HEK293 (cell line): ENCODE results near the gene PLCB3.

ENCODE experiments used
- CTCF ChIA-PET: fragments of 350-600 bp; formaldehyde crosslinking; extraction: SDS; loops from one replicate; lab custom pipeline; 2021; ENCODE audit warnings: antibody characterized with exemption; lab: Yijun Ruan, JAX
- POLR2A ChIA-PET: fragments of 300-600 bp; formaldehyde crosslinking; extraction: SDS; loops from one replicate; lab custom pipeline; 2020; ENCODE audit warnings: antibody characterized with exemption, inconsistent platforms; lab: Yijun Ruan, JAX
- H3K27ac ChIP-seq: fragments of 200-500 bp; sonication (Bioruptor generic); 2 replicates; pipeline ENCODE4 v1.5.1; 2014; ENCODE audit warnings: low read depth, low read length, control low read depth, inconsistent platforms; ENCODE audit errors: extremely low read depth
- H3K36me3 ChIP-seq, 2 experiments: fragments of 200-500 bp in 1 of 2; sonication (Bioruptor generic) in 1 of 2; 1 replicate in 1 of 2; 2 replicates in 1 of 2; pipeline ENCODE4 v1.5.1; 2014 to 2017; ENCODE audit warnings: inconsistent platforms in 2 of 2, low read length in 2 of 2; ENCODE audit not compliant: control insufficient read depth in 2 of 2, insufficient read depth in 1 of 2
- H3K4me1 ChIP-seq: fragments of 200-500 bp; sonication (Bioruptor generic); 2 replicates; pipeline ENCODE4 v1.5.1; 2014; ENCODE audit warnings: mild to moderate bottlenecking, low read length, inconsistent platforms; ENCODE audit not compliant: control insufficient read depth, insufficient read depth
- H3K4me3 ChIP-seq: 2 replicates; pipeline ENCODE4 v1.5.1; 2011; ENCODE audit warnings: low read depth, mild to moderate bottlenecking, control low read depth, low read length, moderate library complexity
- H3K9me3 ChIP-seq: fragments of 200-500 bp; sonication (Bioruptor generic); 2 replicates; pipeline ENCODE4 v1.5.1; 2014; ENCODE audit warnings: low read depth, low read length, inconsistent platforms; ENCODE audit not compliant: control insufficient read depth, insufficient read depth
- IKZF3 ChIP-seq: fragments of 450-650 bp; IDR thresholded peaks from 2 replicates; pipeline ENCODE4 v1.5.0; 2018; ENCODE audit warnings: missing biosample characterization, mild to moderate bottlenecking, missing genetic modification characterization, moderate library complexity
- KLF8 ChIP-seq: fragments of 450-650 bp; formaldehyde crosslinking; IDR thresholded peaks from 2 replicates; pipeline ENCODE4 v1.5.1; 2016; ENCODE audit warnings: missing biosample characterization, missing genetic modification characterization
- SP3 ChIP-seq: fragments of 450-650 bp; formaldehyde crosslinking; IDR thresholded peaks from 2 replicates; pipeline ENCODE4 v1.5.1; 2016; ENCODE audit warnings: missing biosample characterization, missing genetic modification characterization
- WT1 ChIP-seq: fragments of 450-650 bp; formaldehyde crosslinking; IDR thresholded peaks from 2 replicates; pipeline ENCODE4 v1.5.1; 2016; ENCODE audit warnings: missing biosample characterization, missing genetic modification characterization
- YY1 ChIP-seq: fragments of 450-650 bp; formaldehyde crosslinking; IDR thresholded peaks from 2 replicates; pipeline ENCODE4 v1.5.1; 2018; ENCODE audit warnings: missing biosample characterization, missing genetic modification characterization
- ZFP69B ChIP-seq: fragments of 450-650 bp; formaldehyde crosslinking; IDR thresholded peaks from 2 replicates; pipeline ENCODE4 v1.5.1; 2016; ENCODE audit warnings: missing biosample characterization, missing genetic modification characterization
- ZIC2 ChIP-seq: fragments of 450-650 bp; formaldehyde crosslinking; IDR thresholded peaks from 2 replicates; pipeline ENCODE4 v1.5.1; 2016; ENCODE audit warnings: missing biosample characterization, missing genetic modification characterization
- ZNF146 ChIP-seq: fragments of 450-650 bp; formaldehyde crosslinking; IDR thresholded peaks from 2 replicates; pipeline ENCODE4 v1.5.1; 2016; ENCODE audit warnings: missing biosample characterization, missing genetic modification characterization
- ZNF292 ChIP-seq: fragments of 450-650 bp; formaldehyde crosslinking; IDR thresholded peaks from 2 replicates; pipeline ENCODE4 v1.5.1; 2016; ENCODE audit warnings: low read depth, missing biosample characterization, missing genetic modification characterization, borderline replicate concordance
- ZNF324 ChIP-seq: fragments of 450-650 bp; formaldehyde crosslinking; IDR thresholded peaks from 2 replicates; pipeline ENCODE4 v1.5.1; 2016; ENCODE audit warnings: missing biosample characterization, missing genetic modification characterization
- ZNF335 ChIP-seq: fragments of 450-650 bp; formaldehyde crosslinking; conservative IDR thresholded peaks from 2 replicates; pipeline ENCODE4 v1.5.1; 2016; ENCODE audit warnings: missing biosample characterization, missing genetic modification characterization
- ZNF341 ChIP-seq: fragments of 450-650 bp; formaldehyde crosslinking; IDR thresholded peaks from 2 replicates; pipeline ENCODE4; 2016; ENCODE audit warnings: low read depth, missing biosample characterization, missing genetic modification characterization
- ZNF394 ChIP-seq: fragments of 450-650 bp; formaldehyde crosslinking; IDR thresholded peaks from 2 replicates; pipeline ENCODE4 v1.5.1; 2016; ENCODE audit warnings: missing biosample characterization, missing genetic modification characterization, mild to moderate bottlenecking, moderate library complexity, borderline replicate concordance
- ZNF488 ChIP-seq: fragments of 450-650 bp; formaldehyde crosslinking; IDR thresholded peaks from 2 replicates; pipeline ENCODE4 v1.5.1; 2016; ENCODE audit warnings: missing biosample characterization, missing genetic modification characterization
- ZNF600 ChIP-seq: fragments of 450-650 bp; formaldehyde crosslinking; IDR thresholded peaks from 2 replicates; pipeline ENCODE4 v1.5.1; 2016; ENCODE audit warnings: missing biosample characterization, missing genetic modification characterization
- ZNF610 ChIP-seq: fragments of 450-650 bp; formaldehyde crosslinking; IDR thresholded peaks from 2 replicates; pipeline ENCODE4 v1.5.1; 2016; ENCODE audit warnings: missing biosample characterization, missing genetic modification characterization, borderline replicate concordance
- ZNF677 ChIP-seq: fragments of 450-650 bp; IDR thresholded peaks from 2 replicates; pipeline ENCODE4 v1.5.0; 2018; ENCODE audit warnings: missing biosample characterization, mild to moderate bottlenecking, missing genetic modification characterization, moderate library complexity
- ZNF707 ChIP-seq: fragments of 450-650 bp; formaldehyde crosslinking; IDR thresholded peaks from 2 replicates; pipeline ENCODE4 v1.5.1; 2016; ENCODE audit warnings: missing biosample characterization, missing genetic modification characterization
- TF ChIP-seq, protein P1 (sequence below): fragments of 450-650 bp; formaldehyde crosslinking; IDR thresholded peaks from 2 replicates; pipeline ENCODE4 v1.5.1; 2017; ENCODE audit warnings: missing biosample characterization, missing genetic modification characterization
- TF ChIP-seq, protein P2 (sequence below): fragments of 450-650 bp; formaldehyde crosslinking; IDR thresholded peaks from 2 replicates; pipeline ENCODE4 v1.5.1; 2016; ENCODE audit warnings: missing biosample characterization, missing genetic modification characterization
- TF ChIP-seq, protein P3 (sequence below): sonication (generic); formaldehyde crosslinking; IDR thresholded peaks from 2 replicates; pipeline ENCODE4 v1.8.1; 2022; ENCODE audit warnings: mild to moderate bottlenecking, moderate library complexity, missing genetic modification reagents
- TF ChIP-seq, protein P4 (sequence below): fragments of 450-650 bp; formaldehyde crosslinking; IDR thresholded peaks from 2 replicates; pipeline ENCODE4 v1.5.1; 2016; ENCODE audit warnings: missing biosample characterization, missing genetic modification characterization

PLCB3 gene

DNA sequence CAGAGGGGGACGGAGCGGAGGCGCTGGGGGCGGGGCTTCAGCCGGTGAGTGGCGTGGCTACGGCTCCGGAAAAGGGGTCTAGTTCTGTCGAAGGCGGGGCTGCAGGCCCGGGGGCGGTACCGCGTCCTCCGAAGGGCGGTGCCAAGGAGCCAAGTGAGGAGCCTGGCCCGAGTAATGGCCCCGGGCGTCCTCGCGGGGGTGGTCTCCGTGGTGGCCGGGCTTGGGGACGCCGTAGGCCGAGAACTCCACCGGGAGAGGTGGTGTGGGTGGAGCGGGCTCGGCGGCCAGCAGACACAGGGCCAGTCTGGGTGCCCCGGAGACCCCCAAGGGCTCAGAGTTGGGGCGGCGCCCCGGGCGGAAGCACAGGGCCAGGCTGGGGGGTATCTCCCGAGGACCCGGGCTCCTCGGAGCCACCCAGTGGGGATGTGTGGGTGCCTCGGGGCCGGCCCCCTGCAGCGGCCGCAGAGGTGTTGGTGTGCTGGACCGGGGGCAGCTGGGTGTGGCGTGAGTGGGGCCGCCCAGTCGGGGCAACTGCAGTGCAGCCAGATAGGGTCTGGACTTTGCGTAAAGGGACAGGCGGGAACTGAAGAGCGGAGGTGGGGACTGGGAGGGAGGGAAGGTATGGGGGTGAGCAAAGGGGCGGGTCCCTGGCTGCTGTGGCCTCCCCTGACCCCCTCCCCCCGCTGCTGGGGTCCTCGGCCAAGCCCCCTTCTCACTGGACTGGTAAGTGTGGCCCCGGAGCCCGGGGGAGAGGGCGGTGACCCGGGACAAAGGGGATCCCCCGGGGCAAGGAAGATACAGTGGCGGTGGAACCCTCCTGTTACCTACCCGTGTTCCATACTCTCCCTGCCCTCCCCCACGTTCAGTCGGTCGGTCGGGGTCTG lies 9.6 kb upstream of the PLCB3 start:
- ChIA-PET CTCF (interaction anchor here (0.6 to 2.2 kb wide), 11 partner anchors 9 to 959 kb away, joined by 3 to 13 read pairs (median 4); no protein-coding TSS in a partner anchor), POLR2A (interaction anchor here (0.7 to 7.2 kb wide), 21 partner anchors 8 to 537 kb away, joined by 3 to 96 read pairs (median 6); partner anchors contain the start of genes BAD, CATSPERZ, ESRRA and NUDT22)
- peaks cover 0 to 43% of the 10 kb centered on the region in 2 experiments; a peak in 1 of 3 replicates for H3K36me3 ChIP-seq
- peak overlapping the region; percentile 83; the same call in 1 of the 2 replicates for H3K27ac ChIP-seq
- peak overlapping the region; percentile 75 for H3K4me3 ChIP-seq
- no peaks in the 10 kb centered on the region for H3K4me1 ChIP-seq
- no peaks in the 10 kb centered on the region for H3K9me3 ChIP-seq
- TF ChIP-seq ZNF324 (tag by site-specific recombination) (0 out of 2 replicates have a peak, but pooled peaks have one; percentile 20), KLF8 (tag by site-specific recombination) (0 out of 2 replicates have a peak, but pooled peaks have one; percentile 42), IKZF3 (tag by site-specific recombination) (no peak), ZNF292 (tag by site-specific recombination) (no peak), ZNF394 (no peak), YY1 (peak; percentile 19; the same call in 1 of the 2 replicates), ZFP69B (peak; percentile 17; the same call in 1 of the 2 replicates), ZNF600 (tag by site-specific recombination) (peak; percentile 96), ZNF335 (tag by site-specific recombination) (peak; percentile 83), ZNF610 (tag by site-specific recombination) (peak; percentile 15; the same call in 1 of the 2 replicates), ZNF707 (no peak), ZIC2 (tag by site-specific recombination) (peak; percentile 74), ZNF341 (tag by site-specific recombination) (peak; percentile 90), ZNF488 (tag by site-specific recombination) (no peak), SP3 (tag by site-specific recombination) (peak; percentile 67), ZNF146 (tag by site-specific recombination) (0 out of 2 replicates have a peak, but pooled peaks have one; percentile 2), ZNF677 (tag by site-specific recombination) (no peak), WT1 (peak; percentile 25; the same call in 1 of the 2 replicates)
- TF ChIP-seq, protein P1, sequence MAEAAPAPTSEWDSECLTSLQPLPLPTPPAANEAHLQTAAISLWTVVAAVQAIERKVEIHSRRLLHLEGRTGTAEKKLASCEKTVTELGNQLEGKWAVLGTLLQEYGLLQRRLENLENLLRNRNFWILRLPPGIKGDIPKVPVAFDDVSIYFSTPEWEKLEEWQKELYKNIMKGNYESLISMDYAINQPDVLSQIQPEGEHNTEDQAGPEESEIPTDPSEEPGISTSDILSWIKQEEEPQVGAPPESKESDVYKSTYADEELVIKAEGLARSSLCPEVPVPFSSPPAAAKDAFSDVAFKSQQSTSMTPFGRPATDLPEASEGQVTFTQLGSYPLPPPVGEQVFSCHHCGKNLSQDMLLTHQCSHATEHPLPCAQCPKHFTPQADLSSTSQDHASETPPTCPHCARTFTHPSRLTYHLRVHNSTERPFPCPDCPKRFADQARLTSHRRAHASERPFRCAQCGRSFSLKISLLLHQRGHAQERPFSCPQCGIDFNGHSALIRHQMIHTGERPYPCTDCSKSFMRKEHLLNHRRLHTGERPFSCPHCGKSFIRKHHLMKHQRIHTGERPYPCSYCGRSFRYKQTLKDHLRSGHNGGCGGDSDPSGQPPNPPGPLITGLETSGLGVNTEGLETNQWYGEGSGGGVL: 0 out of 2 replicates have a peak, but pooled peaks have one; percentile 58
- TF ChIP-seq, protein P2, sequence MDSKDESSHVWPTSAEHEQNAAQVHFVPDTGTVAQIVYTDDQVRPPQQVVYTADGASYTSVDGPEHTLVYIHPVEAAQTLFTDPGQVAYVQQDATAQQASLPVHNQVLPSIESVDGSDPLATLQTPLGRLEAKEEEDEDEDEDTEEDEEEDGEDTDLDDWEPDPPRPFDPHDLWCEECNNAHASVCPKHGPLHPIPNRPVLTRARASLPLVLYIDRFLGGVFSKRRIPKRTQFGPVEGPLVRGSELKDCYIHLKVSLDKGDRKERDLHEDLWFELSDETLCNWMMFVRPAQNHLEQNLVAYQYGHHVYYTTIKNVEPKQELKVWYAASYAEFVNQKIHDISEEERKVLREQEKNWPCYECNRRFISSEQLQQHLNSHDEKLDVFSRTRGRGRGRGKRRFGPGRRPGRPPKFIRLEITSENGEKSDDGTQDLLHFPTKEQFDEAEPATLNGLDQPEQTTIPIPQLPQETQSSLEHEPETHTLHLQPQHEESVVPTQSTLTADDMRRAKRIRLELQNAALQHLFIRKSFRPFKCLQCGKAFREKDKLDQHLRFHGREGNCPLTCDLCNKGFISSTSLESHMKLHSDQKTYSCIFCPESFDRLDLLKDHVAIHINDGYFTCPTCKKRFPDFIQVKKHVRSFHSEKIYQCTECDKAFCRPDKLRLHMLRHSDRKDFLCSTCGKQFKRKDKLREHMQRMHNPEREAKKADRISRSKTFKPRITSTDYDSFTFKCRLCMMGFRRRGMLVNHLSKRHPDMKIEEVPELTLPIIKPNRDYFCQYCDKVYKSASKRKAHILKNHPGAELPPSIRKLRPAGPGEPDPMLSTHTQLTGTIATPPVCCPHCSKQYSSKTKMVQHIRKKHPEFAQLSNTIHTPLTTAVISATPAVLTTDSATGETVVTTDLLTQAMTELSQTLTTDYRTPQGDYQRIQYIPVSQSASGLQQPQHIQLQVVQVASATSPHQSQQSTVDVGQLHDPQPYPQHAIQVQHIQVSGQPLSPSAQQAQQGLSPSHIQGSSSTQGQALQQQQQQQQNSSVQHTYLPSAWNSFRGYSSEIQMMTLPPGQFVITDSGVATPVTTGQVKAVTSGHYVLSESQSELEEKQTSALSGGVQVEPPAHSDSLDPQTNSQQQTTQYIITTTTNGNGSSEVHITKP: peak; percentile 78
- TF ChIP-seq, protein P3, sequence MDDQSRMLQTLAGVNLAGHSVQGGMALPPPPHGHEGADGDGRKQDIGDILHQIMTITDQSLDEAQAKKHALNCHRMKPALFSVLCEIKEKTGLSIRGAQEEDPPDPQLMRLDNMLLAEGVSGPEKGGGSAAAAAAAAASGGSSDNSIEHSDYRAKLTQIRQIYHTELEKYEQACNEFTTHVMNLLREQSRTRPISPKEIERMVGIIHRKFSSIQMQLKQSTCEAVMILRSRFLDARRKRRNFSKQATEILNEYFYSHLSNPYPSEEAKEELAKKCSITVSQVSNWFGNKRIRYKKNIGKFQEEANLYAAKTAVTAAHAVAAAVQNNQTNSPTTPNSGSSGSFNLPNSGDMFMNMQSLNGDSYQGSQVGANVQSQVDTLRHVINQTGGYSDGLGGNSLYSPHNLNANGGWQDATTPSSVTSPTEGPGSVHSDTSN: no peak
- TF ChIP-seq, protein P4, sequence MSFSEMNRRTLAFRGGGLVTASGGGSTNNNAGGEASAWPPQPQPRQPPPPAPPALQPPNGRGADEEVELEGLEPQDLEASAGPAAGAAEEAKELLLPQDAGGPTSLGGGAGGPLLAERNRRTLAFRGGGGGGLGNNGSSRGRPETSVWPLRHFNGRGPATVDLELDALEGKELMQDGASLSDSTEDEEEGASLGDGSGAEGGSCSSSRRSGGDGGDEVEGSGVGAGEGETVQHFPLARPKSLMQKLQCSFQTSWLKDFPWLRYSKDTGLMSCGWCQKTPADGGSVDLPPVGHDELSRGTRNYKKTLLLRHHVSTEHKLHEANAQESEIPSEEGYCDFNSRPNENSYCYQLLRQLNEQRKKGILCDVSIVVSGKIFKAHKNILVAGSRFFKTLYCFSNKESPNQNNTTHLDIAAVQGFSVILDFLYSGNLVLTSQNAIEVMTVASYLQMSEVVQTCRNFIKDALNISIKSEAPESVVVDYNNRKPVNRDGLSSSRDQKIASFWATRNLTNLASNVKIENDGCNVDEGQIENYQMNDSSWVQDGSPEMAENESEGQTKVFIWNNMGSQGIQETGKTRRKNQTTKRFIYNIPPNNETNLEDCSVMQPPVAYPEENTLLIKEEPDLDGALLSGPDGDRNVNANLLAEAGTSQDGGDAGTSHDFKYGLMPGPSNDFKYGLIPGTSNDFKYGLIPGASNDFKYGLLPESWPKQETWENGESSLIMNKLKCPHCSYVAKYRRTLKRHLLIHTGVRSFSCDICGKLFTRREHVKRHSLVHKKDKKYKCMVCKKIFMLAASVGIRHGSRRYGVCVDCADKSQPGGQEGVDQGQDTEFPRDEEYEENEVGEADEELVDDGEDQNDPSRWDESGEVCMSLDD: peak; percentile 34; the same call in 1 of the 2 replicates
